ENCODE results near the gene NFILZ.

- TF ChIP-seq EZH2 (IDR thresholded peaks at IDR 0.05; ENCODE audit: low read depth) = no peak
- peak; percentile 76 for TF ChIP-seq CTCF (conservative IDR thresholded peaks at IDR 0.05)
Observed at GRCh38 chr19:8641908-8642547, 11.6 kb downstream of the NFILZ start.
